ENCODE results near the gene UNC45A.

GRCh38 chr15:90990446-90990845, 55.4 kb downstream of the UNC45A start:
- TF ChIP-seq CTCF (IDR thresholded peaks at IDR 0.05) (no peak), POLR2A (IDR thresholded peaks at IDR 0.05) (no peak)
